ENCODE data around the gene UCN2.

Gene UCN2

GRCh38 chr3:48564022-48564421 lies 441 bp upstream of the UCN2 start:
- Mint-ChIP-seq H3K27me3 (ENCODE audit: low read depth) (peaks cover 4% of the 10 kb centered on the region), H3K27ac (peak overlapping the region; percentile 15 to 52 (median 21)), H3K4me1 (peaks cover 48% of the 10 kb centered on the region), H3K9me3 (no peaks in the 10 kb centered on the region), H3K36me3 (ENCODE audit: low read depth) (no peaks in the 10 kb centered on the region), H3K4me3 (no peak overlapping the region)
- TF ChIP-seq CTCF (IDR thresholded peaks at IDR 0.05; ENCODE audit: unreplicated experiment in 3 of 3): no peak

- H3K27me3 Mint-ChIP-seq (ENCODE audit: low read depth): peaks cover 4% of the 10 kb centered on the region
- no peaks in the 10 kb centered on the region for H3K9me3 Mint-ChIP-seq
- no peak for TF ChIP-seq CTCF (IDR thresholded peaks at IDR 0.05; ENCODE audit: unreplicated experiment in 3 of 3)
- H3K36me3 Mint-ChIP-seq (ENCODE audit: low read depth): no peaks in the 10 kb centered on the region
- no peak overlapping the region for H3K4me3 Mint-ChIP-seq
- H3K27ac Mint-ChIP-seq: peak overlapping the region; percentile 60 to 86 (median 81)
- peaks cover 60% of the 10 kb centered on the region for H3K4me1 Mint-ChIP-seq
Observed at GRCh38 chr3:48562367-48563095, 1.1 kb downstream of the UCN2 start.

GRCh38 chr3:48561045-48561736 lies 2.4 kb downstream of the UCN2 start:
- H3K9me3 Mint-ChIP-seq: no peaks in the 10 kb centered on the region
- H3K27me3 Mint-ChIP-seq (ENCODE audit: low read depth): peaks cover 4% of the 10 kb centered on the region
- peak overlapping the region; percentile 88 to 94 (median 92) for H3K27ac Mint-ChIP-seq
- H3K4me1 Mint-ChIP-seq: peaks cover 65% of the 10 kb centered on the region
- no peaks in the 10 kb centered on the region for H3K36me3 Mint-ChIP-seq (ENCODE audit: low read depth)
- H3K4me3 Mint-ChIP-seq: peak overlapping the region; percentile 70 to 82 (median 80)
- TF ChIP-seq CTCF (IDR thresholded peaks at IDR 0.05; ENCODE audit: unreplicated experiment in 3 of 3): peak in 2 of 3 experiments; percentile 19 to 37

GRCh38 chr3:48560648-48561018 lies 2.9 kb downstream of the UCN2 start:
- Mint-ChIP-seq H3K27me3 (ENCODE audit: low read depth) (peaks cover 4% of the 10 kb centered on the region), H3K36me3 (ENCODE audit: low read depth) (no peaks in the 10 kb centered on the region), H3K27ac (peak overlapping the region; percentile 88 to 94 (median 92)), H3K9me3 (no peaks in the 10 kb centered on the region), H3K4me1 (peaks cover 61% of the 10 kb centered on the region), H3K4me3 (peak overlapping the region; percentile 70 to 82 (median 80))
- no peak for TF ChIP-seq CTCF (IDR thresholded peaks at IDR 0.05; ENCODE audit: unreplicated experiment in 3 of 3)

GRCh38 chr3:48558493-48559134 lies 5.0 kb downstream of the UCN2 start:
- H3K36me3 Mint-ChIP-seq (ENCODE audit: low read depth): no peaks in the 10 kb centered on the region

More at GRCh38 chr3:48558493-48559134, 5.0 kb downstream of the UCN2 start:
- Mint-ChIP-seq H3K4me1 (peaks cover 57% of the 10 kb centered on the region), H3K4me3 (peak overlapping the region; percentile 62 to 90 (median 82)), H3K27me3 (ENCODE audit: low read depth) (peaks cover 4% of the 10 kb centered on the region), H3K27ac (peak overlapping the region; percentile 24 to 92 (median 77)), H3K9me3 (no peaks in the 10 kb centered on the region)
- TF ChIP-seq CTCF (IDR thresholded peaks at IDR 0.05; ENCODE audit: unreplicated experiment in 3 of 3): no peak
